HEK293T (cell line): Measurements from ENCODE around the gene PRR22.
"Not testable (repeated sequence)": the region's sequence is repeated elsewhere in the genome, so short reads cannot be mapped to it uniquely, and the experiment has no call there.

Experiments
- ARNT ChIP-seq: fragments of 450-650 bp; IDR thresholded peaks from 2 replicates; pipeline ENCODE4 v1.6.1; 2017; ENCODE audit warnings: mild to moderate bottlenecking
- BHLHE40 ChIP-seq: fragments of 450-650 bp; IDR thresholded peaks from 2 replicates; pipeline ENCODE4 v1.6.1; 2016; ENCODE audit warnings: mild to moderate bottlenecking, moderate library complexity, borderline replicate concordance
- FOXA1 ChIP-seq: fragments of 450-650 bp; IDR thresholded peaks from 2 replicates; pipeline ENCODE4 v1.6.1; 2016; ENCODE audit warnings: mild to moderate bottlenecking
- FOXM1 ChIP-seq: fragments of 450-650 bp; IDR thresholded peaks from 2 replicates; pipeline ENCODE4 v1.6.1; 2017; ENCODE audit warnings: mild to moderate bottlenecking, borderline replicate concordance
- NFRKB ChIP-seq: fragments of 450-650 bp; IDR thresholded peaks from 2 replicates; pipeline ENCODE4 v1.6.1; 2016; ENCODE audit warnings: mild to moderate bottlenecking, moderate library complexity
- SP1 ChIP-seq: fragments of 450-650 bp; IDR thresholded peaks from 2 replicates; pipeline ENCODE4 v1.6.1; 2017
- SUZ12 ChIP-seq: fragments of 450-650 bp; IDR thresholded peaks from 2 replicates; pipeline ENCODE4 v1.6.1; 2016; ENCODE audit warnings: mild to moderate bottlenecking
- TARDBP ChIP-seq: fragments of 450-650 bp; IDR thresholded peaks from 2 replicates; pipeline ENCODE4 v1.6.1; 2016

GRCh38 chr19:5744999-5745398, 39.5 kb downstream of the PRR22 start:
- TF ChIP-seq TARDBP, ARNT, SP1, BHLHE40, FOXA1, NFRKB, FOXM1, SUZ12: not testable (repeated sequence)
